IPS-18c (cell line): ENCODE results near the gene LIPE.

Source experiments
- H3K4me3 ChIP-seq: 2 replicates; pipeline ENCODE4 v1.7.0; 2013; ENCODE audit warnings: low read depth, mild to moderate bottlenecking, low read length, moderate library complexity; ENCODE audit not compliant: insufficient read depth
- H3K9me3 ChIP-seq: one replicate; pipeline ENCODE4 v1.6.1; 2013; ENCODE audit warnings: mild to moderate bottlenecking, low read length, moderate library complexity; ENCODE audit not compliant: control insufficient read depth, insufficient read depth

The LIPE gene

DNA sequence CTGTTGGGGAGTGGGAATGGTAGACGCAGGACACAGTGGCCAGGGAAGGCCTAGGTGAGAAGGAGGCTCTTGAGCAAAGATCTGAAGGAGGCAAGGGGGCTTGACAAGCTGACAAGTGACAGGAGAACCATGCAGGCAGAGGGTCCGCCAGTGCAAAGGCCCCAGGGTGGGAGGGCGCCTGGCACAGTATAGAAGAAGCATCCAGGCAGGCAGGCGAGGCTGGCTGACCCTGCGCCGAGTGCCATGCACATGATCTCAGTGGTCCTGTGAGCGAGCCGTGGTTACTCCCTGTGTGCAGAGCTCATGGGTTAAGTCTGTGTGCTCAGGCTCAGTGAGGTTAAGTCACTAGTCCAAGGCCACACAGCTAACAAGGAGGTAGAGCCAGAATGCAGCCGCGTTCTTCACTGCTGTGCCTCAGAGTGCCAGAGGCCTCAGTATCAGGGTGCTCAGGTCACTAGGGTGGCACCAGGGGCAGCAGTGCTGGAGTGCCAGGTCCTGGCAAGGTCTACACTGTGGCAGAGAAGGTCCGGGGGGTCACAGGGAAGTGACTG, 52.3 kb downstream of the LIPE start:
- Histone ChIP-seq H3K4me3 (no peak overlapping the region), H3K9me3 (no peaks in the 10 kb centered on the region)

- H3K4me3 ChIP-seq: no peak overlapping the region
These were observed 56.5 kb downstream of the LIPE start for GRCh38 chr19:42370626-42371175.

DNA sequence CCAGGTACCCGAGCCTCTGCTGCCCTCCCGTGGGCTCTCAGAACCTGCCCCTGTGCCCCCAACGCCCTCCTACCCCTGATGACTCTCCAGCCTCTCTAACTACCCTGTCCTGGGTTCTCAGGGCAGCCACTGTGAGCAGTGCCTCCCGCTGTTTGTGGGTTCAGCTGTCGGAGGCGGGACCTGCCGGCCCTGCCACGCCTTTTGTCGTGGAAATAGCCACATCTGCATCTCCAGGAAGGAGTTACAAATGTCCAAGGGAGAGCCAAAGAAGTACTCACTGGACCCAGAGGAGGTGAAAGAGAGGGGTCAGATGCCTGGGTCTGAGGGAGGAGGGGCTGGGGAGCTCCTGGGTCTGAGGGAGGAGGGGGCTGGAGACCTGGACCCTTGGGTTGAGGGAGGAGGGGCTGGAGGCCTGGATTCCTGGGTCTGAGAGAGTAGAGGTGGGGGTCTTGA, 57.1 kb downstream of the LIPE start:
- Histone ChIP-seq H3K9me3 (no peaks in the 10 kb centered on the region), H3K4me3 (no peak overlapping the region)

More at GRCh38 chr19:42370626-42371175, 56.5 kb downstream of the LIPE start:
- no peaks in the 10 kb centered on the region for H3K9me3 ChIP-seq

- Histone ChIP-seq H3K9me3 (peaks cover under 1% of the 10 kb centered on the region), H3K4me3 (no peak overlapping the region)
These were observed 57.6 kb downstream of the LIPE start for GRCh38 chr19:42369433-42370067.

DNA sequence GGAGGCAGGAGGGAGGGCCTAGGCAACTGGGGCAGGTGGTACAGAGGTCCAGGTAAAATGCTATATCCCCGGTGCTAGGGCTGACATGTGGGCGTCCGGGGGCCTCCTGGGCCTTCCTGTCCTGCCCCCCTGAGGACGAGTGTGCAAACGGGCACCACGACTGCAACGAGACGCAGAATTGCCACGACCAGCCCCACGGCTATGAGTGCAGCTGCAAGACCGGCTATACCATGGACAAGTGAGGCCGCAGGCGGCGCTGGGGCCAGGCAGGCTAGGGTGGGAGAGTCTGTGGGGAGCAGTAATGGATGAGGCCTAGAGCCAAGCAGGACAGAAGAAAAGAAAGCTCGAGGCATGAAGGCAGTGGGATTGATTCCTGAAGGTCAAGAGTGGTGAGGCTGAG, 58.4 kb downstream of the LIPE start:
- Histone ChIP-seq H3K4me3 (no peak overlapping the region), H3K9me3 (peaks cover 2% of the 10 kb centered on the region)

DNA sequence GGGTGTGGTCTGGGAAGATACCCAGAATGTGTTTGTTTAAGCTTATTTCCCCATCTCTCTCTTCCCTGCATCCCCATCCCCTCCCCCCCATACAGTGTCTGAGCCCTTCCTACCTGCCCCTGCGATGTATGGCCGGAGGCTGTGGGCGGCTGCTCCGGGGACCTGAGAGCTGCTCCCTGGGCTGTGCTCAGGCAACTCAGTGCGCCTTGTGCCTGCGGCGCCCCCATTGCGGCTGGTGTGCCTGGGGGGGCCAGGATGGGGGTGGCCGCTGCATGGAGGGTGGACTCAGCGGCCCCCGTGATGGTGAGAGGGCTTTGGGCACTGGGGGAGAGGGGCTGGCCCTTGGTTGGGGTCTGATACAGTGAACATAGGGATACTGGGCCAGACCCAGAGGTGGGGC, 58.8 kb downstream of the LIPE start:
- H3K9me3 ChIP-seq: peaks cover 2% of the 10 kb centered on the region

GRCh38 chr19:42367929-42368328, 59.3 kb downstream of the LIPE start:
- Histone ChIP-seq H3K4me3 (no peak overlapping the region), H3K9me3 (peaks cover 2% of the 10 kb centered on the region)

More for the DNA sequence above, 58.8 kb downstream of the LIPE start:
- H3K4me3 ChIP-seq: no peak overlapping the region

DNA sequence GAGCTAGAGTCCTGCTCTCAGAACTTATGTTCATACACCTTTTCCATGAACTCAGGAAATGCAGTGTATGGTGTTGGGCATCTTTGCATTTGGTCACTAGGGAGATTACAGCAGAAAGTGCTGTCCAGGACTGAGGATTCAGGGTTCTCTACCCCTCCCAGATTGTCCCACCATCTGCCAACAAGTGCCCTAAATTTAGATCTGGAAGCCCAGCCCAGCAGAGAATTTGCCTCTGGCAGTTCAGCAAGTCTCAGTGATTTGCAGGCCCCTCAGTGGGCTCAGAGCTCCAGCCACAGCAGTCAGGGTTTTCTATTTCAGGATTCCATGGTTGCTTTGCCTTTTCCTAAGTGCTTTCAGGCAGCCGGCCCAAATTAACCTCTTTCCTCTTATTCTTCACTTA, 60.5 kb downstream of the LIPE start:
- no peak overlapping the region for H3K4me3 ChIP-seq
- H3K9me3 ChIP-seq: peaks cover 2% of the 10 kb centered on the region

GRCh38 chr19:42363614-42364346, 63.4 kb downstream of the LIPE start:
- no peak overlapping the region for H3K4me3 ChIP-seq
- H3K9me3 ChIP-seq: peaks cover 2% of the 10 kb centered on the region

DNA sequence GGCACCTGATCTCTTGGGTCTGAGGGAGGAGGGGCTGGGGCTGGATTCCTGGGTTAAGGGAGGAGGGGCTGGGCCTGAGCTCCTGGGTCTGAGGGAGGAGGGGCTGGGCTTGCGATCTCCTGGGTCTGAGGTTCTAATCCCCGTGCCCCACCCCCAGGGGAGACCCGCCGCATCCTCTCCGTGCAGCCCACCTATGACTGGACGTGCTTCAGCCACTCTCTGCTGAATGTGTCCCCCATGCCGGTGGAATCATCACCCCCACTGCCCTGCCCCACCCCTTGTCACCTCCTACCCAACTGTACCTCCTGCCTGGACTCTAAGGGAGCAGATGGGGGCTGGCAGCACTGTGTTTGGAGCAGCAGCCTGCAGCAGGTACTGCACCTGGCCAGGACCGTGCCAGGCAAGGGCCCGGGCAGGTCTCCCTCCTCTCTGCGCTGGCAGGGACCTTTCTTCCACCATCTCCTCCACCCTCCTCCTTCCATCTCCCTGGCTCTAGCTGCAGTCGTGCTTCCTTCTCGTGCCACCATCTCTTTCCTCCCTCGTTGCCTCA, 64.2 kb downstream of the LIPE start:
- Histone ChIP-seq H3K4me3 (no peak overlapping the region), H3K9me3 (peaks cover 2% of the 10 kb centered on the region)

- H3K9me3 ChIP-seq: peaks cover 2% of the 10 kb centered on the region
These were observed 64.8 kb downstream of the LIPE start for GRCh38 chr19:42362342-42362741.

GRCh38 chr19:42361545-42361910, 65.7 kb downstream of the LIPE start:
- Histone ChIP-seq H3K4me3 (no peak overlapping the region), H3K9me3 (peaks cover 2% of the 10 kb centered on the region)

More at GRCh38 chr19:42362342-42362741, 64.8 kb downstream of the LIPE start:
- no peak overlapping the region for H3K4me3 ChIP-seq

GRCh38 chr19:42360787-42361544, 66.2 kb downstream of the LIPE start:
- Histone ChIP-seq H3K9me3 (peaks cover 2% of the 10 kb centered on the region), H3K4me3 (no peak overlapping the region)

GRCh38 chr19:42357290-42357689, 69.9 kb downstream of the LIPE start:
- Histone ChIP-seq H3K4me3 (no peak overlapping the region), H3K9me3 (no peaks in the 10 kb centered on the region)

DNA sequence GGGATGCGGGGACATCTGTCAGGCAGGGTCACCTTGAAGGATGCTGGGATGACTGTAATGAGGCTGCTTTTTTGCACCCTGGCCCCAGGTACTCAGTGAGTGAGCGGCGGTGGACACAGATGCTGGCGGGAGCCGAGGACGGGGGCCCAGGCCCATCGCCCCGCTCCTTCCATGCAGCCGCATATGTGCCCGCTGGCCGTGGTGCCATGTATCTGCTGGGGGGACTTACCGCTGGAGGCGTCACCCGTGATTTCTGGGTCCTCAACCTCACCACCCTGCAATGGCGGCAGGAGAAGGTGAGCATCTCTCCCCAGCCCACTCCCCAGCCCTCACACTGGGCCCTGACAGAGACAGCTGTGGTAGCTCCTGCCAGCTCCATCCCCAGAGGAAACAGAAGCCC, 70.5 kb downstream of the LIPE start:
- Histone ChIP-seq H3K9me3 (no peaks in the 10 kb centered on the region), H3K4me3 (no peak overlapping the region)

DNA sequence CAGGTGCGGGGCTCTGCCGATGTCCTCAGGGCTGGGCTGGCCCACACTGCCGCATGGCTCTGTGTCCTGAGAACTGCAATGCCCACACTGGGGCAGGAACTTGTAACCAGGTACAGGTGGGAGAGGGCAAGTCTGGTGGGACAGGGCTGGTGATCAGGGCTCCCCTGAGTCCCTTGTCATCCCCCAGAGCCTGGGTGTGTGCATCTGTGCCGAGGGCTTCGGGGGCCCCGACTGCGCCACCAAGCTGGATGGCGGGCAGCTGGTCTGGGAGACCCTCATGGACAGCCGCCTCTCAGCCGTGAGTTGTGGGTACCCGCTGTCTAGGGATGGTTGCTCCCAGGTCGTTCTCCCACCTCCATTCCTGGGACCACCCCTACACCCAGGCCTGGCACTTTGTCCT, 71.3 kb downstream of the LIPE start:
- Histone ChIP-seq H3K9me3 (no peaks in the 10 kb centered on the region), H3K4me3 (no peak overlapping the region)

DNA sequence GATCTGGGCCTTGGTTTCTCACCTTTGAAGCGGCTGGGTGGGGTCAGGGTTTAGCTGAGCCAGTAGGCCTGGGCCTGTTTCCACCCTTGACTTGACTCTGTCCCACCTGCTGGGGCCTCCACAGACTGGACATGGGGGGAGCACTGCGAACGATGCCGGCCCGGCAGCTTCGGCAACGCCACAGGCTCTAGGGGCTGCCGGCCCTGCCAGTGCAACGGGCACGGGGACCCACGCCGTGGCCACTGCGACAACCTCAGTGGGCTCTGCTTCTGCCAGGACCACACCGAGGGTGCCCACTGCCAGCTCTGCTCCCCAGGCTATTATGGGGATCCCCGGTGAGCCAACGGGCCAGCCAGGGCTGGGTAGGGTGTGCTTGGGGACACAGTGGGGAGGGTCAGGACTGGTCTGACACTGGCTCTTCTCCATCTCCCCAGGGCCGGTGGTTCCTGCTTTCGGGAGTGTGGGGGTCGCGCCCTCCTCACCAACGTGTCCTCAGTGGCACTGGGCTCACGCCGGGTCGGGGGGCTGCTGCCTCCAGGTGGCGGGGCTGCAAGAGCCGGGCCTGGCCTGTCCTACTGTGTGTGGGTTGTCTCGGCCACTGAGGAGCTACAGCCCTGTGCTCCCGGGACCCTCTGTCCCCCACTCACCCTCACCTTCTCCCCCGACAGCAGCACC, 73.7 kb downstream of the LIPE start:
- Histone ChIP-seq H3K9me3 (no peaks in the 10 kb centered on the region), H3K4me3 (no peak overlapping the region)
